ENCODE results near the gene C7orf57. TPM values are rescaled to one million over a fixed set of nuclear protein-coding genes. Genes with fewer than 3 reads are reported as not detected.
A peak's percentile ranks its signal among the peaks of the same experiment; 100 is the strongest.

C7orf57 gene
- total RNA-seq, 4 donors from 2014 or later: not detected

DNA sequence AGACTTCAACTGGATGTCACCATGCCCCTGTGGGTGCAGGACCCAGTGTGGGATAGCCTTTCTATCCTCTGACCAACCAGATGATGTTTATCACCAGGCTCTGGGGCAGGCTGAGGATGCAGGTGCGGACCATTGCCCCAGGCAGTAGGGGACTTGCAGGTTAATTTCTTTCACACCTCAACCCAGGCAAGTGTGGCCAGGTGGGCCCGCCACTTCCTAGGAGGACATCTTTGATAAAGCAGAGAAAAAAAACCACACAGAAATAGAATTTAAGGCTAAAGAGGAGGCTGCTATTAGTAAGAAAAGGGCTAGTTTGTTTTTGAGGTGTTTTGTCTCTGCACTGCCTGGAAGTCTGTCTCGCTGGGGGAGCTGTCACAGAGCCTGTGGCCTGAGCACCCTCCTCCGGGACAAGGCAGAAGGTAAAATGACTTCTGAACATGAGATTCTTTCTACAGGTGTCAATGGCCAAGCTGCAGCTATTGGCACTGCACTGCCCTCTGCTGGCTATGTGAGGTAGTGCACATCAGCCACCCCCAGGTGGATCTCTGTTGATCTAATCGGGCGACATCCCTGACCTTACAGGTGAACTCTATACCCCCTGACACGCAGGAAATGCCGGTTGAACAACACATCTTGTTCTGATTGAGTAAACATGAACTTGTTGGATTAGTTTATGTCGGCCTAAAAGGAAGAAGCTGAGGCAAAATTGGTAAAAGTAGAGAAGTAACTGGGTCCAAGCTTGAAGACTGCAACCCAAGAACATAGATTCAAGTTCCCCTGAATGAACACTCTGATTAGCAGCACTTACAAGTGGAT, 74.7 kb downstream of the C7orf57 start:
- no peak for TF ChIP-seq POLR2A (IDR thresholded peaks at IDR 0.05)
- TF ChIP-seq, protein P1, sequence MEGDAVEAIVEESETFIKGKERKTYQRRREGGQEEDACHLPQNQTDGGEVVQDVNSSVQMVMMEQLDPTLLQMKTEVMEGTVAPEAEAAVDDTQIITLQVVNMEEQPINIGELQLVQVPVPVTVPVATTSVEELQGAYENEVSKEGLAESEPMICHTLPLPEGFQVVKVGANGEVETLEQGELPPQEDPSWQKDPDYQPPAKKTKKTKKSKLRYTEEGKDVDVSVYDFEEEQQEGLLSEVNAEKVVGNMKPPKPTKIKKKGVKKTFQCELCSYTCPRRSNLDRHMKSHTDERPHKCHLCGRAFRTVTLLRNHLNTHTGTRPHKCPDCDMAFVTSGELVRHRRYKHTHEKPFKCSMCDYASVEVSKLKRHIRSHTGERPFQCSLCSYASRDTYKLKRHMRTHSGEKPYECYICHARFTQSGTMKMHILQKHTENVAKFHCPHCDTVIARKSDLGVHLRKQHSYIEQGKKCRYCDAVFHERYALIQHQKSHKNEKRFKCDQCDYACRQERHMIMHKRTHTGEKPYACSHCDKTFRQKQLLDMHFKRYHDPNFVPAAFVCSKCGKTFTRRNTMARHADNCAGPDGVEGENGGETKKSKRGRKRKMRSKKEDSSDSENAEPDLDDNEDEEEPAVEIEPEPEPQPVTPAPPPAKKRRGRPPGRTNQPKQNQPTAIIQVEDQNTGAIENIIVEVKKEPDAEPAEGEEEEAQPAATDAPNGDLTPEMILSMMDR (IDR thresholded peaks at IDR 0.05): peak; percentile 96 to 99 (median 97)
- no peak overlapping the region for H3K27ac ChIP-seq
- ATAC-seq: peak; percentile 68
- no peaks in the 10 kb centered on the region for H3K4me1 ChIP-seq
- WGBS, 2 donors (ENCODE audit: low coverage in 1 of 2): 0 to 5% methylated on average over 5 to 8 of the region's 9 CpGs
- no peaks in the 10 kb centered on the region for H3K27me3 ChIP-seq
- H3K9me3 ChIP-seq: no peaks in the 10 kb centered on the region
- no peak overlapping the region for H3K4me3 ChIP-seq
- peaks cover 0 to 44% of the 10 kb centered on the region in 2 donors for H3K36me3 ChIP-seq

- no peak for ATAC-seq
- no peaks in the 10 kb centered on the region for H3K9me3 ChIP-seq
- H3K4me1 ChIP-seq: no peaks in the 10 kb centered on the region
- no peaks in the 10 kb centered on the region for H3K27me3 ChIP-seq
- no peak overlapping the region for H3K27ac ChIP-seq
- no peak overlapping the region for H3K4me3 ChIP-seq
- WGBS, 2 donors (ENCODE audit: low coverage in 1 of 2): 67 to 78% methylated on average over 2 of the region's 4 CpGs
- peaks cover 0 to 36% of the 10 kb centered on the region in 2 donors for H3K36me3 ChIP-seq
- TF ChIP-seq, protein P1 (IDR thresholded peaks at IDR 0.05): no peak
- TF ChIP-seq EP300 (IDR thresholded peaks at IDR 0.05) (no peak), POLR2A (IDR thresholded peaks at IDR 0.05) (no peak), POLR2AphosphoS5 (IDR thresholded peaks at IDR 0.05) (no peak)
Observed at GRCh38 chr7:48110868-48111267, 75.5 kb downstream of the C7orf57 start.

Other genes starting within 250 kb of the C7orf57 start
- gene PKD1L1, start 87.1 kb upstream of the C7orf57 start, total RNA-seq: 1 to 10 TPM in 1 of 4 donors, under 1 TPM in 3; 0.12 to 1.3 (median 0.45) TPM
- 10 to 100 TPM; 13.7 to 32.7 (median 19.7) TPM for gene HUS1, start 55.9 kb upstream of the C7orf57 start, total RNA-seq
- not detected for gene SUN3, start 6.4 kb upstream of the C7orf57 start, total RNA-seq
- 10 to 100 TPM in 3 of 4 donors, 1 to 10 TPM in 1; 6.1 to 27.6 (median 12.0) TPM for gene UPP1, start 53.7 kb downstream of the C7orf57 start, total RNA-seq
- under 1 TPM in 3 of 4 donors, not detected in 1; under 0.01 to 0.54 (median 0.04) TPM for gene ABCA13, start 135.9 kb downstream of the C7orf57 start, total RNA-seq

Measured in gastroesophageal sphincter (tissue), 4 donors.